WTC11 (cell line): ENCODE data around the gene ELFN1. TPM values are rescaled to one million over a fixed set of nuclear protein-coding genes. Genes with fewer than 3 reads are reported as not detected.

Experiments used
- ATAC-seq: fragments of 200-7000 bp; cut with Tn5 transposase; 2 replicates; pipeline ENCODE4 v1.10.0; 2021; ENCODE audit warnings: mild to moderate bottlenecking, moderate library complexity
- CTCF ChIA-PET: fragments of 300-600 bp; sonication (Branson Sonifier 250); formaldehyde crosslinking; loops from one replicate; lab custom pipeline; 2021; ENCODE audit warnings: antibody characterized with exemption; lab: Charles Lee
- POLR2A ChIA-PET: fragments of 350-600 bp; sonication (Branson Sonifier 250); formaldehyde crosslinking; loops from one replicate; lab custom pipeline; 2021; ENCODE audit warnings: antibody characterized with exemption; lab: Charles Lee
- DNase-seq: peaks from one replicate; pipeline ENCODE4 v3.0.0; 2021; ENCODE audit warnings: low spot score
- H3K27ac Mint-ChIP-seq: 2 replicates; pipeline ENCODE4 v1.8.0; 2021; ENCODE audit warnings: mixed read lengths
- H3K27me3 Mint-ChIP-seq: 2 replicates; pipeline ENCODE4 v1.8.0; 2021; ENCODE audit warnings: low read depth, mild to moderate bottlenecking, moderate library complexity, mixed read lengths
- H3K36me3 Mint-ChIP-seq: 2 replicates; pipeline ENCODE4 v1.8.0; 2021; ENCODE audit warnings: mixed read lengths
- H3K4me1 Mint-ChIP-seq: 2 replicates; pipeline ENCODE4 v1.8.0; 2022; ENCODE audit warnings: mixed read lengths
- H3K4me3 Mint-ChIP-seq: 2 replicates; pipeline ENCODE4 v1.8.0; 2021; ENCODE audit warnings: mild to moderate bottlenecking, moderate library complexity, mixed read lengths
- H3K9me3 Mint-ChIP-seq: 2 replicates; pipeline ENCODE4 v1.8.0; 2021; ENCODE audit warnings: mixed read lengths
- E2F1 ChIP-seq: sonication (generic); formaldehyde crosslinking; IDR thresholded peaks from 2 replicates; pipeline ENCODE4 v1.8.0; 2022; ENCODE audit warnings: mild to moderate bottlenecking, missing genetic modification reagents
- E2F4 ChIP-seq: sonication (generic); formaldehyde crosslinking; IDR thresholded peaks from 2 replicates; pipeline ENCODE4 v1.8.1; 2022; ENCODE audit warnings: low read depth, mild to moderate bottlenecking, moderate library complexity, missing genetic modification reagents, borderline replicate concordance
- ELF4 ChIP-seq: sonication (generic); formaldehyde crosslinking; IDR thresholded peaks from 2 replicates; pipeline ENCODE4 v1.8.1; 2022; ENCODE audit warnings: low read depth, mild to moderate bottlenecking, moderate library complexity, missing genetic modification reagents
- ESRRA ChIP-seq: sonication (generic); formaldehyde crosslinking; IDR thresholded peaks from 2 replicates; pipeline ENCODE4 v1.8.1; 2022; ENCODE audit warnings: mild to moderate bottlenecking, missing genetic modification reagents, borderline replicate concordance
- ETV6 ChIP-seq: sonication (generic); formaldehyde crosslinking; IDR thresholded peaks from 2 replicates; pipeline ENCODE4 v1.8.1; 2022; ENCODE audit warnings: mild to moderate bottlenecking, missing genetic modification reagents
- HMGA2 ChIP-seq: fragments of 250-450 bp; sonication (Bioruptor Pico); IDR thresholded peaks from 2 replicates; pipeline ENCODE4 v1.4.0; 2021; ENCODE audit warnings: mild to moderate bottlenecking, moderate library complexity
- MAX ChIP-seq: sonication (generic); formaldehyde crosslinking; IDR thresholded peaks from 2 replicates; pipeline ENCODE4 v1.8.0; 2022; ENCODE audit warnings: mild to moderate bottlenecking, missing genetic modification reagents
- MYBL2 ChIP-seq: sonication (generic); formaldehyde crosslinking; IDR thresholded peaks from 2 replicates; pipeline ENCODE4 v1.8.1; 2023; ENCODE audit warnings: mild to moderate bottlenecking, moderate library complexity, missing genetic modification reagents
- NR1H2 ChIP-seq: sonication (generic); formaldehyde crosslinking; IDR thresholded peaks from 2 replicates; pipeline ENCODE4 v1.9.0; 2021; ENCODE audit warnings: mild to moderate bottlenecking, moderate library complexity, missing genetic modification reagents
- TP53 ChIP-seq: sonication (generic); formaldehyde crosslinking; IDR thresholded peaks from 2 replicates; pipeline ENCODE4 v1.8.1; 2023; ENCODE audit warnings: mild to moderate bottlenecking, missing genetic modification reagents
- ZNF281 ChIP-seq: sonication (generic); formaldehyde crosslinking; IDR thresholded peaks from 2 replicates; pipeline ENCODE4 v1.8.0; 2023; ENCODE audit warnings: mild to moderate bottlenecking, missing genetic modification reagents
- total RNA-seq: library from RNA; stranded (reverse); gene quantifications from 3 replicates; pipeline ENCODE4 v1.2.3, GENCODE V29; 2021
- TF ChIP-seq, protein P1 (sequence below): fragments of 200-600 bp; IDR thresholded peaks from 2 replicates; pipeline ENCODE4 v1.8.0; 2022; ENCODE audit warnings: antibody characterized with exemption
- TF ChIP-seq, protein P2 (sequence below): sonication (generic); formaldehyde crosslinking; IDR thresholded peaks from 2 replicates; pipeline ENCODE4 v1.8.1; 2023; ENCODE audit warnings: mild to moderate bottlenecking, missing genetic modification reagents
- TF ChIP-seq, protein P3 (sequence below): sonication (generic); formaldehyde crosslinking; IDR thresholded peaks from 2 replicates; pipeline ENCODE4 v1.8.1; 2023; ENCODE audit warnings: mild to moderate bottlenecking, missing genetic modification reagents, moderate library complexity
- TF ChIP-seq, protein P4 (sequence below): sonication (generic); formaldehyde crosslinking; IDR thresholded peaks from 2 replicates; pipeline ENCODE4 v1.8.1; 2023; ENCODE audit warnings: mild to moderate bottlenecking, missing genetic modification reagents
- TF ChIP-seq, protein P5 (sequence below): sonication (generic); formaldehyde crosslinking; IDR thresholded peaks from 2 replicates; pipeline ENCODE4 v1.8.1; 2022; ENCODE audit warnings: missing genetic modification reagents, borderline replicate concordance

The ELFN1 gene
- total RNA-seq, 1 experiment from 2014 or later, result 4.6 TPM

DNA sequence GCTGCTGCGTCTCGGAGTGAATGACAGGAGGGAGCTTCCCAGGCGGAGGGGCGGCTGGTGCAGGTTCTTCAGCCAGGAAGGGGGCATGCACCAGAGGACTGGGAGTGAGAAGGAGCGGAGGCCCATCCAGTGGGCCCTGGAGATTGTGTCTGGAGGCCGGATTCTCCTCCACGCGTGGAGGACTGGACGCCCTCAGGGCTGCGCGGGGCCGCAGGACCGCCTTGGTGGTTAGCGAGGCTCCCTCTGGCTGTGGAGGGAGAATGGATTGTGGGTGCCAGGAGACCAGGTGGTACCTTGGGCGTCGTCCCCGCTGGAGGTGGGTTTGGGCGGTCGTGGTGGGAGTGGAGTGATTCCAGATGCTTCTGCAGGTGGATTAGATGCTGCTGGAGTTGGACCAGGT is 68.9 kb downstream of the ELFN1 start (continued):
- no peak for TF ChIP-seq TP53 (CRISPR knock-in tag)
- TF ChIP-seq, protein P1, sequence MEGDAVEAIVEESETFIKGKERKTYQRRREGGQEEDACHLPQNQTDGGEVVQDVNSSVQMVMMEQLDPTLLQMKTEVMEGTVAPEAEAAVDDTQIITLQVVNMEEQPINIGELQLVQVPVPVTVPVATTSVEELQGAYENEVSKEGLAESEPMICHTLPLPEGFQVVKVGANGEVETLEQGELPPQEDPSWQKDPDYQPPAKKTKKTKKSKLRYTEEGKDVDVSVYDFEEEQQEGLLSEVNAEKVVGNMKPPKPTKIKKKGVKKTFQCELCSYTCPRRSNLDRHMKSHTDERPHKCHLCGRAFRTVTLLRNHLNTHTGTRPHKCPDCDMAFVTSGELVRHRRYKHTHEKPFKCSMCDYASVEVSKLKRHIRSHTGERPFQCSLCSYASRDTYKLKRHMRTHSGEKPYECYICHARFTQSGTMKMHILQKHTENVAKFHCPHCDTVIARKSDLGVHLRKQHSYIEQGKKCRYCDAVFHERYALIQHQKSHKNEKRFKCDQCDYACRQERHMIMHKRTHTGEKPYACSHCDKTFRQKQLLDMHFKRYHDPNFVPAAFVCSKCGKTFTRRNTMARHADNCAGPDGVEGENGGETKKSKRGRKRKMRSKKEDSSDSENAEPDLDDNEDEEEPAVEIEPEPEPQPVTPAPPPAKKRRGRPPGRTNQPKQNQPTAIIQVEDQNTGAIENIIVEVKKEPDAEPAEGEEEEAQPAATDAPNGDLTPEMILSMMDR, result no peak
- no peak for TF ChIP-seq ELF4 (CRISPR knock-in tag)
- no peak for TF ChIP-seq MAX (CRISPR knock-in tag)
- no peak for TF ChIP-seq NR1H2 (CRISPR knock-in tag)
- TF ChIP-seq, all 79 proteins: peak for 0

DNA sequence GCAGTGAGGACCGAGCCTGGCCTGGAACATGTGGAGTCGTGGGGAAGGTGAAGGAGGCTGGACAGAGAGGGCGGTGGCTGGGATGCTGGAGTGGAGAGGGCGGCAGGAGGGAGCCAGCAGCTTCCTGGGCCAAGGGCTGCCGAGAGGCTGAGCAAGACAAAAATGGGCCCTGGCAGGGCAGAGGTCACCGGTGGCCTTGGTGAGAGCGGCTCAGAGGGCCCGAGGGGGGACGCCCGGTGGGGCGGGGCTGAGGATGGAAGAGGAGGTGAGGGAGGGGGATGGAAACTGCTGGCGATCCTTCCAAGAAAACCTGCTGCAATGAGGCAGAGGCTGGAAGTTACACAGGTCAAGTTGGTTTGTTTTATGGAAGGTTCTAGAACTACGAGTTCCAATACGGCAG is 69.5 kb downstream of the ELFN1 start:
- no peak overlapping the region for H3K27ac Mint-ChIP-seq

DNA sequence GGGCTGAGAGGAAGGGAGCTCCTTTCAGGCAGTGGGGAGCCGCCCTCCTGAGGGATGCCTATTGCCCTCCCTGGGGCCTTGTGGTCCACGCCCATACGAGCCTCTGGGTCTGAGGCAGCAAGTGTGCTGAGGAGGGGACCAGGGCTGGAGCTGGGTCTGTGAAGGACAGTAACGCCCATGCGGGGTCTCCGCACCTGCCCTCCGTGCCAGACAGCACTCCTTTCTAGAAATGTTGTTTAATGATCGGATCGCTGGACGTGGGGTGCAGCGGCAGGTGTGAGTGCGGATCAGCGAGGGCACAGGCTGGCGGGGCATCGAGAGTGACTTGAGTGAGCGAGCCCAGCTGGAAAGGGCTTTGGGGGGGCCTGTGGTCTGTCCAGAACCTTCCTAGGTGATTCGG is 70.1 kb downstream of the ELFN1 start:
- Mint-ChIP-seq H3K4me3 (no peak overlapping the region), H3K9me3 (no peaks in the 10 kb centered on the region), H3K4me1 (no peaks in the 10 kb centered on the region), H3K27me3 (no peaks in the 10 kb centered on the region), H3K27ac (no peak overlapping the region), H3K36me3 (no peaks in the 10 kb centered on the region)
- DNase-seq (no peak), ATAC-seq (no peak)
- CTCF ChIA-PET, result no interaction called here
- POLR2A ChIA-PET, result no interaction called here
- TF ChIP-seq ETV6 (CRISPR knock-in tag), result no peak
- TF ChIP-seq, protein P2, sequence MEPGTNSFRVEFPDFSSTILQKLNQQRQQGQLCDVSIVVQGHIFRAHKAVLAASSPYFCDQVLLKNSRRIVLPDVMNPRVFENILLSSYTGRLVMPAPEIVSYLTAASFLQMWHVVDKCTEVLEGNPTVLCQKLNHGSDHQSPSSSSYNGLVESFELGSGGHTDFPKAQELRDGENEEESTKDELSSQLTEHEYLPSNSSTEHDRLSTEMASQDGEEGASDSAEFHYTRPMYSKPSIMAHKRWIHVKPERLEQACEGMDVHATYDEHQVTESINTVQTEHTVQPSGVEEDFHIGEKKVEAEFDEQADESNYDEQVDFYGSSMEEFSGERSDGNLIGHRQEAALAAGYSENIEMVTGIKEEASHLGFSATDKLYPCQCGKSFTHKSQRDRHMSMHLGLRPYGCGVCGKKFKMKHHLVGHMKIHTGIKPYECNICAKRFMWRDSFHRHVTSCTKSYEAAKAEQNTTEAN, result no peak

More for the DNA sequence above, 69.5 kb downstream of the ELFN1 start:
- ATAC-seq, result no peak
- no peaks in the 10 kb centered on the region for H3K27me3 Mint-ChIP-seq
- H3K9me3 Mint-ChIP-seq, result no peaks in the 10 kb centered on the region
- TF ChIP-seq ESRRA (CRISPR knock-in tag) (no peak), HMGA2 (CRISPR knock-in tag) (no peak)
- TF ChIP-seq, all 79 proteins: peak for 0
- no peaks in the 10 kb centered on the region for H3K4me1 Mint-ChIP-seq
- no peak for DNase-seq
- POLR2A ChIA-PET, result no interaction called here
- CTCF ChIA-PET, result no interaction called here
- H3K36me3 Mint-ChIP-seq, result no peaks in the 10 kb centered on the region
- H3K4me3 Mint-ChIP-seq, result no peak overlapping the region

DNA sequence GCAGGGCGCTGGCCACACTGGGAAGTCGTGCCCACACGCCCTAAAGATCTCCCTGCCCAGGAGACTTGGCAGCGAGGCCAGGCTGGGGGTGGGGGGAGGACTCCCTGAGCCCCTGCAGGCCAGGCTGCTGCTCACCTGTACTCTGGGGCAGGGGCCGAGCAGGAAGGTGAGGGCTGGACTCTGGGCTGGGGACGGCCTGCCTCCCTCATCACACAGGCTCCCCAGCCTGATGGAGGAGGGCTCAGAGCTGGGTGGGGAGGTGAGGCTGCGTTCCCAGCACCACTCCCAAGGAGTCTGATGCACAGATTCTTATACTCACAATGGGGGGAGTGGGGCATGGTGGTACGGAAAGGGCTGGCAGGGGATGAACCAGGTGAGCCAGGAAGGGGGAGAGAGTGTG is 71.2 kb downstream of the ELFN1 start:
- no peak overlapping the region for H3K4me3 Mint-ChIP-seq
- no peak overlapping the region for H3K27ac Mint-ChIP-seq
- ChIA-PET POLR2A (no interaction called here), CTCF (no interaction called here)
- H3K4me1 Mint-ChIP-seq, result no peaks in the 10 kb centered on the region
- H3K36me3 Mint-ChIP-seq, result no peaks in the 10 kb centered on the region
- H3K27me3 Mint-ChIP-seq, result no peaks in the 10 kb centered on the region
- no peaks in the 10 kb centered on the region for H3K9me3 Mint-ChIP-seq
- no peak for ATAC-seq
- DNase-seq, result no peak
- TF ChIP-seq, protein P3, sequence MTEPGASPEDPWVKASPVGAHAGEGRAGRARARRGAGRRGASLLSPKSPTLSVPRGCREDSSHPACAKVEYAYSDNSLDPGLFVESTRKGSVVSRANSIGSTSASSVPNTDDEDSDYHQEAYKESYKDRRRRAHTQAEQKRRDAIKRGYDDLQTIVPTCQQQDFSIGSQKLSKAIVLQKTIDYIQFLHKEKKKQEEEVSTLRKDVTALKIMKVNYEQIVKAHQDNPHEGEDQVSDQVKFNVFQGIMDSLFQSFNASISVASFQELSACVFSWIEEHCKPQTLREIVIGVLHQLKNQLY (CRISPR knock-in tag), result no peak
- no peak for TF ChIP-seq ZNF281 (CRISPR knock-in tag)
- TF ChIP-seq E2F4 (CRISPR knock-in tag), result no peak
- TF ChIP-seq E2F1 (CRISPR knock-in tag), result no peak
- TF ChIP-seq MYBL2 (CRISPR knock-in tag), result no peak
- TF ChIP-seq, protein P4, sequence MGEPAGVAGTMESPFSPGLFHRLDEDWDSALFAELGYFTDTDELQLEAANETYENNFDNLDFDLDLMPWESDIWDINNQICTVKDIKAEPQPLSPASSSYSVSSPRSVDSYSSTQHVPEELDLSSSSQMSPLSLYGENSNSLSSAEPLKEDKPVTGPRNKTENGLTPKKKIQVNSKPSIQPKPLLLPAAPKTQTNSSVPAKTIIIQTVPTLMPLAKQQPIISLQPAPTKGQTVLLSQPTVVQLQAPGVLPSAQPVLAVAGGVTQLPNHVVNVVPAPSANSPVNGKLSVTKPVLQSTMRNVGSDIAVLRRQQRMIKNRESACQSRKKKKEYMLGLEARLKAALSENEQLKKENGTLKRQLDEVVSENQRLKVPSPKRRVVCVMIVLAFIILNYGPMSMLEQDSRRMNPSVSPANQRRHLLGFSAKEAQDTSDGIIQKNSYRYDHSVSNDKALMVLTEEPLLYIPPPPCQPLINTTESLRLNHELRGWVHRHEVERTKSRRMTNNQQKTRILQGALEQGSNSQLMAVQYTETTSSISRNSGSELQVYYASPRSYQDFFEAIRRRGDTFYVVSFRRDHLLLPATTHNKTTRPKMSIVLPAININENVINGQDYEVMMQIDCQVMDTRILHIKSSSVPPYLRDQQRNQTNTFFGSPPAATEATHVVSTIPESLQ, result no peak
- TF ChIP-seq, protein P5, sequence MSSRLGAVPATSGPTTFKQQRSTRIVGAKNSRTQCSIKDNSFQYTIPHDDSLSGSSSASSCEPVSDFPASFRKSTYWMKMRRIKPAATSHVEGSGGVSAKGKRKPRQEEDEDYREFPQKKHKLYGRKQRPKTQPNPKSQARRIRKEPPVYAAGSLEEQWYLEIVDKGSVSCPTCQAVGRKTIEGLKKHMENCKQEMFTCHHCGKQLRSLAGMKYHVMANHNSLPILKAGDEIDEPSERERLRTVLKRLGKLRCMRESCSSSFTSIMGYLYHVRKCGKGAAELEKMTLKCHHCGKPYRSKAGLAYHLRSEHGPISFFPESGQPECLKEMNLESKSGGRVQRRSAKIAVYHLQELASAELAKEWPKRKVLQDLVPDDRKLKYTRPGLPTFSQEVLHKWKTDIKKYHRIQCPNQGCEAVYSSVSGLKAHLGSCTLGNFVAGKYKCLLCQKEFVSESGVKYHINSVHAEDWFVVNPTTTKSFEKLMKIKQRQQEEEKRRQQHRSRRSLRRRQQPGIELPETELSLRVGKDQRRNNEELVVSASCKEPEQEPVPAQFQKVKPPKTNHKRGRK (CRISPR knock-in tag), result no peak
